Ascending aorta (tissue), 2 donors: ENCODE results near the gene PCDH9. TPM values are rescaled to one million over a fixed set of nuclear protein-coding genes. Genes with fewer than 3 reads are reported as not detected.

ENCODE experiments used
- DNase-seq, 2 donors: peaks; one replicate each; pipeline ENCODE4 v3.0.0-alpha.2; 2019; ENCODE audit warnings: low spot score in 2 of 2
- H3K27ac ChIP-seq, 2 donors: fragments of 200-600 bp; sonication (generic); one replicate each; pipeline ENCODE4 v1.5.1; 2016 to 2017; ENCODE audit warnings: mild to moderate bottlenecking in 1 of 2
- H3K27me3 ChIP-seq: fragments of 200-600 bp; sonication (generic); one replicate; pipeline ENCODE4 v1.5.1; 2017
- H3K36me3 ChIP-seq, 2 donors: fragments of 200-600 bp; sonication (generic); one replicate each; pipeline ENCODE4 v1.5.1; 2016
- H3K4me1 ChIP-seq, 2 donors: fragments of 200-600 bp; sonication (generic); one replicate each; pipeline ENCODE4 v1.5.1; 2016 to 2017; ENCODE audit warnings: mild to moderate bottlenecking in 1 of 2
- H3K4me3 ChIP-seq, 2 donors: fragments of 200-600 bp; sonication (generic); one replicate each; pipeline ENCODE4 v1.5.1; 2016 to 2017; ENCODE audit warnings: mild to moderate bottlenecking in 1 of 2
- H3K9me3 ChIP-seq, 2 donors: fragments of 200-600 bp; sonication (generic); one replicate each; pipeline ENCODE4 v1.5.1; 2016
- intact Hi-C: fragments of 100-400 bp; cut with DNase I; formaldehyde crosslinking; loops from one replicate; pipeline ENCODE4 v1.15.1; 2023
- total RNA-seq: library from RNA; depleted of rRNA; stranded (reverse); fragments of >200 nt; gene quantifications from one replicate; pipeline ENCODE4 v1.1.0, GENCODE V29; 2016
- TF ChIP-seq, protein P1 (sequence below), 3 experiments: fragments of 200-600 bp in 2 of 3; fragments of 450-650 bp in 1 of 3; sonication (generic) in 2 of 3; IDR thresholded peaks; one replicate each; pipeline ENCODE4 v1.5.1; 2016 to 2019; ENCODE audit warnings: antibody characterized with exemption in 3 of 3, mild to moderate bottlenecking in 1 of 3, moderate library complexity in 1 of 3

Gene PCDH9
- total RNA-seq, 1 donor from 2014 or later = 3.6 TPM

DNA sequence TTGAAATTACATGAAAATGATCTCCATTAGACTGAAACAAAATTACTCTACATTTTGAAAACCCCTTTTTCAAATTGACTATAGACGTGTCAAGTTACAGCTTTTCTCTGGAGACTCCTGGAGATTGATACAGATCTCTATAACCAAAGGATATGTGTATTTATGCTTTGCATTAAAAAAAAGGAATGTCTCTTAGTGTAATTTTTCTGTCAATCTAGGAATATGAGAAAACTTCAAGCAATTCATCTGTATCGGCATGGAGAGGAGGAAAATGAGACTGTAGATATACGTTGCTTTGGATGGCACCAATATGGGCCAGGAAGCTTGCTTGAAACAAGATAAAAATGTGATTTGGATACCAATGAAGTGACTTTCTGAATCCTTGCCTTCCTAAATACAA, 286.6 kb downstream of the PCDH9 start:
- H3K4me1 ChIP-seq = no peaks in the 10 kb centered on the region
- no peaks in the 10 kb centered on the region for H3K27me3 ChIP-seq
- H3K27ac ChIP-seq = no peak overlapping the region
- no peaks in the 10 kb centered on the region for H3K36me3 ChIP-seq
- no peak for DNase-seq
- no peaks in the 10 kb centered on the region for H3K9me3 ChIP-seq
- TF ChIP-seq, protein P1, sequence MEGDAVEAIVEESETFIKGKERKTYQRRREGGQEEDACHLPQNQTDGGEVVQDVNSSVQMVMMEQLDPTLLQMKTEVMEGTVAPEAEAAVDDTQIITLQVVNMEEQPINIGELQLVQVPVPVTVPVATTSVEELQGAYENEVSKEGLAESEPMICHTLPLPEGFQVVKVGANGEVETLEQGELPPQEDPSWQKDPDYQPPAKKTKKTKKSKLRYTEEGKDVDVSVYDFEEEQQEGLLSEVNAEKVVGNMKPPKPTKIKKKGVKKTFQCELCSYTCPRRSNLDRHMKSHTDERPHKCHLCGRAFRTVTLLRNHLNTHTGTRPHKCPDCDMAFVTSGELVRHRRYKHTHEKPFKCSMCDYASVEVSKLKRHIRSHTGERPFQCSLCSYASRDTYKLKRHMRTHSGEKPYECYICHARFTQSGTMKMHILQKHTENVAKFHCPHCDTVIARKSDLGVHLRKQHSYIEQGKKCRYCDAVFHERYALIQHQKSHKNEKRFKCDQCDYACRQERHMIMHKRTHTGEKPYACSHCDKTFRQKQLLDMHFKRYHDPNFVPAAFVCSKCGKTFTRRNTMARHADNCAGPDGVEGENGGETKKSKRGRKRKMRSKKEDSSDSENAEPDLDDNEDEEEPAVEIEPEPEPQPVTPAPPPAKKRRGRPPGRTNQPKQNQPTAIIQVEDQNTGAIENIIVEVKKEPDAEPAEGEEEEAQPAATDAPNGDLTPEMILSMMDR (IDR thresholded peaks at IDR 0.05) = no peak
- intact Hi-C loops = no loop called here
- H3K4me3 ChIP-seq = no peak overlapping the region

DNA sequence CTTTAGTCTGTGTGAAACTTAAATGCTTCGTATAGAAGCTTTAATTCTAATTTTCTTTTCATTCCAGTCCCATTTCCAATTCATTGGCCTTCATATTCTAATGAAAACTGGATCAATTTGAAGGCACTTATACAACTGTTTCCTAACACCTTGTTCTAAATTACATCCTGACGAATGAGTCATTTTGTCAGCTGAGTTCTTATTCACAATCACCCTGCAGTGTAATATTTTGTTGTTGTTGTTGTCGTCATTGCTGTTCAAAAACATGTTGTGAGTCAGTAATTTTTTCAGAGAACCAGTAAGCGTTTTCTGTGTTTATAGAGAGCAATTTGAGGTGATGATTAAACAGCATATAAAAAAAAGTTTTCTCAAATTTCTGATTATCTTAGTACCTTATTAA, 290.0 kb downstream of the PCDH9 start:
- Histone ChIP-seq H3K4me1 (no peaks in the 10 kb centered on the region), H3K27me3 (no peaks in the 10 kb centered on the region), H3K9me3 (no peaks in the 10 kb centered on the region), H3K27ac (no peak overlapping the region), H3K4me3 (no peak overlapping the region), H3K36me3 (no peaks in the 10 kb centered on the region)
- no peak for DNase-seq
- intact Hi-C loops = no loop called here
- TF ChIP-seq, protein P1 (IDR thresholded peaks at IDR 0.05) = no peak

DNA sequence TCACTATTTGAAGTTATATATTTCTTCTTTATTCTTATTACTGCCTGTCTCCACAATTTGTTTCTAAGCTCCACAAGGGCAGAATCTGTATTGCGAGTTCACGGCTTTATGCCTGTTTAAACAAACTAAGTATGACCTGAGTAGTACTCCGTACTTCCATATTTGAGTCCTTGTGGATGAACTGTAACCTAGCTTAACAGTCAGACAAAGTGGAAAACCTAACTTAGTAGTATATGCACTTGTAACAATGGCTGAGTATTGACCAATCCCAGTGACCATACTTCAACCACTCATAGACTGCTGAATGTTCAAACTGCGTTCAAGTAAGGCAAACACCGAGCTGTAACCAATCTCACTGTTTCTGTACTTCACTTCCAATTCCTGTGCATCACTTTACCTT, 292.7 kb downstream of the PCDH9 start:
- Histone ChIP-seq H3K27ac (no peak overlapping the region), H3K36me3 (no peaks in the 10 kb centered on the region), H3K4me1 (no peaks in the 10 kb centered on the region), H3K9me3 (no peaks in the 10 kb centered on the region), H3K27me3 (no peaks in the 10 kb centered on the region), H3K4me3 (no peak overlapping the region)
- TF ChIP-seq, protein P1 (IDR thresholded peaks at IDR 0.05) = no peak
- DNase-seq = no peak
- intact Hi-C loops = no loop called here

DNA sequence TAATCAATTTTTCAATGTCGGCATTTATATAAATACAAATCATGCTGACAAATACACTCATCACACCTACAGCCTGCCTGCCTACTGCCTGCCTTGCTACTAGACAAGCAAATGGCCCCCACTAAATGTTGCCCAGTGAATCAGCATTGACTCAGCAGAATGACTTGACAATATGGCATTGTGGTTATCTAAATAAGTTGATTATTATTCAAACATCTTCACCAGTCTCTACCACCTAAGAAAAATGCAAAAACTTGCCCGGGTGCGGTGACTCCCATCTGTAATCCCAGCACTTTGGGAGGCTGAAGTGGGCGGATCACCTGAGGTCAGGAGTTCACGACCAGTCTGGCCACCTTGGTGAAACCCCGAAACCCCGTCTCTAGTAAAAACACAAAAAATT, 296.1 kb downstream of the PCDH9 start:
- DNase-seq = no peak
- no peaks in the 10 kb centered on the region for H3K4me1 ChIP-seq
- no peak overlapping the region for H3K27ac ChIP-seq
- TF ChIP-seq, protein P1 (IDR thresholded peaks at IDR 0.05) = no peak
- no peaks in the 10 kb centered on the region for H3K27me3 ChIP-seq
- no peaks in the 10 kb centered on the region for H3K9me3 ChIP-seq
- intact Hi-C loops = no loop called here
- H3K4me3 ChIP-seq = no peak overlapping the region
- H3K36me3 ChIP-seq = no peaks in the 10 kb centered on the region

DNA sequence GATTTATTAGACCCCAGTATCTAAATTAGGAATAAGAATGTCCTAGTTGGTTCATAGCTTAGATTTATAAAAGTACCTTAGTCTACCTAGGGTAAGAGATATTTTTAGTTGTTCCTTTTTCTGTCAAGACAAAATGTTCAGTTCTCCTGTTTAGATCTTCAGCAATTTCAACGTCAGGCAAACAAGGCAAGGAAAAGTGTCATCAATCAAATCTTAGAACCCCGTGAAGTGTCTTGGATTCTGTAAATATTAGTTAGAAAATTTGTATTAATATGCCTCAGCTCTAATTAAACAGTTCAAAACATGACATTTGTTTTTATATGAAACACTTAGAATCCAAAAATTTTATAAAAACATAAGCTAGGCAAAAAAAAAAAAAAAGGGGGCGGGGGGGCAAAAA, 296.6 kb downstream of the PCDH9 start:
- TF ChIP-seq, protein P1 (IDR thresholded peaks at IDR 0.05) = no peak
- no peaks in the 10 kb centered on the region for H3K36me3 ChIP-seq
- no peak for DNase-seq
- no peak overlapping the region for H3K27ac ChIP-seq
- H3K4me3 ChIP-seq = no peak overlapping the region
- no peaks in the 10 kb centered on the region for H3K27me3 ChIP-seq
- no peaks in the 10 kb centered on the region for H3K4me1 ChIP-seq
- H3K9me3 ChIP-seq = no peaks in the 10 kb centered on the region
- intact Hi-C loops = no loop called here

DNA sequence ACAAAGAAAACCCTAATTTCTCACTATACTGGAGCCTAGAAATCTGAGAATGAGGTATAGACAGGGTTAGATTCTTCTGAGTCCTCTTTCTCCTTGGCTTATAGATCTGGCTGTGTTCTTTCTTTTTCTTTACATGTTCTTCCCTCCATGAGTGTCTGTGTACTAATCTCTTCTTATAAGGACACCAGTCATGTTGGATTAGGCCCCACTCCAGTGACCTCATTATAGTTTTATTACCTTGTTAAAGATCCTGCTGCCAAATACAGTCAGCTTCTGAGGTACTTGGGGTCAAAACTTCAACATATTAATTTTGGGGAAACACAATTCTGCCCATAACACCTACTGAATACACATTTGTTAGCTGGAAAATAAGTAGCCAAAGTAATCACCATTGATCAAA, 302.6 kb downstream of the PCDH9 start:
- Histone ChIP-seq H3K4me1 (no peaks in the 10 kb centered on the region), H3K27ac (no peak overlapping the region), H3K4me3 (no peak overlapping the region), H3K27me3 (no peaks in the 10 kb centered on the region), H3K9me3 (no peaks in the 10 kb centered on the region), H3K36me3 (no peaks in the 10 kb centered on the region)
- DNase-seq = no peak
- intact Hi-C loops = no loop called here
- TF ChIP-seq, protein P1 (IDR thresholded peaks at IDR 0.05) = no peak
